ENCODE measurements around the gene PRSS1. TPM values are rescaled to one million over a fixed set of nuclear protein-coding genes. Genes with fewer than 3 reads are reported as not detected.
"Not testable (repeated sequence)": the region's sequence is repeated elsewhere in the genome, so short reads cannot be mapped to it uniquely, and the experiment has no call there.

The PRSS1 gene
- polyA plus RNA-seq, 3 donors: not detected

DNA sequence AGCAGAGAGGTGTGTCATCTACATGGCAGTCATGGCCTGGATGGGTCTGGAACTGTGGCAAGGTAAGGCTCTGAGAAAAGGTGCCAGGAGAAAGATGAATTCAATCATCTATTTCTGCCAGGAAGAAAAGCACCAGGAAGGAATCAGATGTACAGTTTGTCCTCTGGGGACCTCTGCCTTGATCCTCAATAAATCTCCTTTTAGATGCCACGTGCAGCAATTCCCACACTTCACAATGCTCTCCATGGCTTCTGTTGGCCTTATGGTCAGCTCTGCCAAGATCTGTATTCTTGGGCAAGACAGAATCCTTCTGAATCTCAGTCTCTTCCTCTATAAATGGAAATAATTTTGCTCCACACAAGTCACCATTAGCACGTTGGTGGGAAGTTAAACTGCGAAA lies 19.6 kb downstream of the PRSS1 start:
- DNase-seq (ENCODE audit: extremely low read depth in 1 of 11, low read depth in 9 of 11, low spot score in 4 of 11): not testable (repeated sequence)

DNA sequence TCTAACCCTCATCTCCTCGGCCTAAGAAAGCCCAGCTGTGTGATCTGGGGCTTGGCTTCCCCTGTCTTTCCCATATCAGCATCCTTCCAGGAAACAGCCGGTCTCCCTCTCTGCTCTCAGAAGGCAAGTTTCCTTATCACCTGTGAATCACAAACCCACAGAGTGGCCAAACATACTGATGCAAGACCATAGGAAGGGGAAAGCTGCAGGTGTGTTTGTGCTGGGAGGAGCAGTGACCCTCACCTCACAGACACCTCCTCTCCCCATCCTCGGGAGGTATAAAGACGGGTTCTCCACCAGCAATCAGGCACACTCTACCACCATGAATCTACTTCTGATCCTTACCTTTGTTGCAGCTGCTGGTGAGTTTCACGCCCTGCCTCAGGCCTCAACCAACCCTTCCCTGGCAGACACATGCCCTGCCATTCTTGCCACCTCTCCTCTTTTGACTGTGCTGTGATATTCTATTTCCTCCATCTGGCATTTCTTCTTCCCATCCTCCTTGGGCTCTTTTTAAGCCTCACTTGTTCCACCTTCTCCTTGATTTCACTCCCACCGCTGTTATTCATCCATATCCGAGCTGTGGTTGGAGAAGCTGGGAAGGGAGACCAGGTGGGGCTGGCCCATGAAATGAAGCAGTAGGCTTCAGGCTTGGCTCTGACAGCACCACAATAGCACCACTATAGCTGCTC lies 21.5 kb downstream of the PRSS1 start, which contains the start of gene PRSS2:
Gene PRSS2 (plus strand): TSS at position 310 of the 692 bp plus-strand sequence. CDS start 13 bp downstream, at position 323.
- DNase-seq (ENCODE audit: extremely low read depth in 1 of 11, low read depth in 9 of 11, low spot score in 4 of 11): no peak

DNA sequence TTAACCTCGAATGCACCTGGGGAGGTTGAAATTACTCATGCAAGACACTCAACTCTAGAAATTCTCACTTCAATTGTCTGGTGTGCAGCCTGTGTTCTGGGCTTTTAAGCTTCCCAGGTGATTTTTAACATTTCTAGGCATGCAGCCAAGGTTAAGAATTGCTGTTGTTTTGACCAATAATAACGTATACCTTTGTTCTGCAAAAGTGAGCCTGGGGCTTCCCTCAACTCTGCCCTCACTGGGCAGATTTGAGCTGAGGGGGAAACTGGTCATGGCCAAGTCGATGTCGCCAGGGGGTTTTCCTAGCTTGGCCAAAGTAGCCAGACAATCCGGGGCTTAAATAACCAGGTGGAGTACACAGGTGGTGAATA lies 22.1 kb downstream of the PRSS1 start:
- DNase-seq (ENCODE audit: extremely low read depth in 1 of 11, low read depth in 9 of 11, low spot score in 4 of 11): peak in 8 of 11 donors; percentile 2 to 31 (median 14)

DNA sequence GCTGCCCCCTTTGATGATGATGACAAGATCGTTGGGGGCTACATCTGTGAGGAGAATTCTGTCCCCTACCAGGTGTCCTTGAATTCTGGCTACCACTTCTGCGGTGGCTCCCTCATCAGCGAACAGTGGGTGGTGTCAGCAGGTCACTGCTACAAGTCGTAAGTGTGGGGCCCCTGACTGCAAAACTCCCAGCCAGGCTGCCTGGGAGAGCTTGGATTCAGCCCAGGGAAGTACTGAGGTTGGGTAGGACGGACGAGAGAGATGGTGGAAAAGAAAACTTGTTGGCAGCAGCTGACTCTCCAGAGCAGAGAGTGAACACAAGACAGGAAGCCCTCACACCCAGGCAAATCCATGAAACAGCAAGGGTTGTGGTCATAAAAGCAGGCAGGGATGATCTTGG lies 22.8 kb downstream of the PRSS1 start:
- no peak for DNase-seq (ENCODE audit: extremely low read depth in 1 of 11, low read depth in 9 of 11, low spot score in 4 of 11)

DNA sequence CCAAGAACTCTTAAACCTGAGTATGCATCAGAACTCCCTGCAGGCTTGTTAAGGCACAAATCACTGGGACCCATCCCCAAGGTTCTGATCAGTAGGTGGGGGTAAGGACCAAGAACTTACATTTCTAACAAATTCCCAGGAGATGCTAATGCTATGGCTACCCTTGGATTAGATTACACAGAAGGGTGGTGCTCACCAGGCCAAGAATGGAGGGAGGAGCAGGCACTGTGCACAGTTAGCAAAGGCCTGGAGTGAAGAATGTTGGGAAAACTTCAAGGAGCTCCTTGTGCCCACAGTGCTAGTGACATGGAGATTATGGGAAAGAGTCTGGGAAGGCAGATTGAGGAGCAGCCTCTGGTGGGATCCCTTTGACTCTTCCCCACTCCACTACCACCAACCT lies 23.4 kb downstream of the PRSS1 start:
- DNase-seq (ENCODE audit: extremely low read depth in 1 of 11, low read depth in 9 of 11, low spot score in 4 of 11): no peak

DNA sequence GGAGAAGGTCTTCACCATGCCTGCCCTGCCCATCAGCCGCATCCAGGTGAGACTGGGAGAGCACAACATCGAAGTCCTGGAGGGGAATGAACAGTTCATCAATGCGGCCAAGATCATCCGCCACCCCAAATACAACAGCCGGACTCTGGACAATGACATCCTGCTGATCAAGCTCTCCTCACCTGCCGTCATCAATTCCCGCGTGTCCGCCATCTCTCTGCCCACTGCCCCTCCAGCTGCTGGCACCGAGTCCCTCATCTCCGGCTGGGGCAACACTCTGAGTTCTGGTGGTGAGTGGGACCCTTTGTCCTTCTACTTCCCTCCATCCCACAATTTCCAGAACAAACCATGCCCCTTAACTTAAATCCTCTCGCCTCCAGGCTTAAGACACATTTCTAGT lies 24.0 kb downstream of the PRSS1 start:
- no peak for DNase-seq (ENCODE audit: extremely low read depth in 1 of 11, low read depth in 9 of 11, low spot score in 4 of 11)

DNA sequence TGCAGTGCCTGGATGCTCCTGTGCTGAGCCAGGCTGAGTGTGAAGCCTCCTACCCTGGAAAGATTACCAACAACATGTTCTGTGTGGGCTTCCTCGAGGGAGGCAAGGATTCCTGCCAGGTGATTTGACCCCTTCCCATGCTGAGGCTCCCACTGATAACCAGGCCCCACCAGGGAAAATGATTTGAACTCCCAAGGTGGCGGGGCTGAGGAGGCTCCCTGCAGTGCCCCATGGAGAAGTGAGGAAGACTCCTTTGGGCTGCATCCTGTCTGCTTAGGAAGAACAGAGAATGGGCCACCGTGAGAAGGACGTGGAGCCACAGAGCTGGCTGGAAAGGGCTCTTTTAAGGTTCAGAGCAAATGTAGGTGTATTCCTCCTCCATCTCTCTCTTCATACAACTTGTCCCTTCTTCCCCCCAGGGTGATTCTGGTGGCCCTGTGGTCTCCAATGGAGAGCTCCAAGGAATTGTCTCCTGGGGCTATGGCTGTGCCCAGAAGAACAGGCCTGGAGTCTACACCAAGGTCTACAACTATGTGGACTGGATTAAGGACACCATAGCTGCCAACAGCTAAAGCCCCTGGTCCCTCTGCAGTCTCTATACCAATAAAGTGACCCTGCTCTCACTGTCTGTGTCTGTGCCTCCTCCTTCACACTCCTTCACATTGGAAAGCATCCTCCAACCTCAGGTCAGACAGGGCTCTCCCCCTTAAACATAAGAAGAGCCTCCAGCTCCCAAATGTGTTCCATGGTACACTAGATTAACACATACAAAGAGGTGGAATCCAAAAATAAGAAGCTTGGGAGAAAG lies 24.9 kb downstream of the PRSS1 start:
- DNase-seq (ENCODE audit: extremely low read depth in 1 of 11, low read depth in 9 of 11, low spot score in 4 of 11): no peak

DNA sequence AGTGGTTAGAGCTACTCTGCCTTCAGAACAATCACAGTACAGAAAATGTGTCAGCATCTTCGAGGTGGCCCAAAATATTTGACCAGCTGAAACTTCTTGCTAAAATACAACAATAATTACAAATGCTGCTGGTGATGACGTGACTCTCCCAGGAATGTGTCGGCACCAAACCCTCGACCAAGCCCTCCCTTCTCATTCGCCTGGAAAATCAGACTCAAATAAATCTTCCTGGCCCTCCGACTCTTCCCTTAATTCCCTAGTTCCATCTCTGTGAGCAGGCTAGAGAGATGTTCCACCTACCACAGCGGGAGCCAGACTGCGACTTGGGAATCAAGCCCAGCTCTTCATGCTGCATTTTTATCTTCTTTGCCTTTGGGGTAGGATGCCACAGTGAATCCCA lies 25.6 kb downstream of the PRSS1 start:
- no peak for DNase-seq (ENCODE audit: extremely low read depth in 1 of 11, low read depth in 9 of 11, low spot score in 4 of 11)

DNA sequence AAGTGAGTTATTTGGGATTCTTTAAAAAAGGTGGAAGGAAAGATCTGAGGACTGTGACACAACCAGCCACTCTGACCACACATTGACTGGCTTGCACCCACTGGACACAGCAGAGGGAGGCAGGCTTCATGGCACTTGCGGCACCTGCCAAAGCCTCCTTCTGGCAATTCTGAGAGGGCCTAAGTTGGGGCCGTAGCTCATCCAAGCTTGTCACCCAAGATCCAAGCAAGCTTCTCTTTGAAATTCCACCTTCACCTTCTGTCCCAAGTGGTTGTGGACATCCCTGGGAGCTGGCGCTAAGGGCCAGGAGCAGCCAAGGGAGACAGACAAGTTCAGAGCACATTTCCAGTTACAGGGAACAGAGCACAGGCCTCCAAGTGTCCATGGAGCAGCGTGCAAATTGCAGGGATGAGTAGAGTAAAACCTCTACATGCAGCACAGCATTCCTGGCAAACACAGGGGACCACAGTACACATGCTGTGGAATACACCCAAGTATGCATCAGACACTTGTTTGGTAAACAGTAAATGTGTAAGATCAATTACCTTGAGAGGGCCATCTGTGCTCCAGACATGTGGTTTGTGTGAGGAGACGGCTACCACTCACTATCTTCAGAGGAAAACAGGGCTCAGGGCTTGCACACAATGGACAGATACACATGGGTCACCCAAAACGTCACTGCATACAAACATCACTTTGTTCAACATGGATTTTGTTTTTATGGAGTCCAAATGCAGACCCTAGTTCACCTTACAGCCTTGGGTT lies 26.3 kb downstream of the PRSS1 start:
- DNase-seq (ENCODE audit: extremely low read depth in 1 of 11, low read depth in 9 of 11, low spot score in 4 of 11): not testable (repeated sequence)

DNA sequence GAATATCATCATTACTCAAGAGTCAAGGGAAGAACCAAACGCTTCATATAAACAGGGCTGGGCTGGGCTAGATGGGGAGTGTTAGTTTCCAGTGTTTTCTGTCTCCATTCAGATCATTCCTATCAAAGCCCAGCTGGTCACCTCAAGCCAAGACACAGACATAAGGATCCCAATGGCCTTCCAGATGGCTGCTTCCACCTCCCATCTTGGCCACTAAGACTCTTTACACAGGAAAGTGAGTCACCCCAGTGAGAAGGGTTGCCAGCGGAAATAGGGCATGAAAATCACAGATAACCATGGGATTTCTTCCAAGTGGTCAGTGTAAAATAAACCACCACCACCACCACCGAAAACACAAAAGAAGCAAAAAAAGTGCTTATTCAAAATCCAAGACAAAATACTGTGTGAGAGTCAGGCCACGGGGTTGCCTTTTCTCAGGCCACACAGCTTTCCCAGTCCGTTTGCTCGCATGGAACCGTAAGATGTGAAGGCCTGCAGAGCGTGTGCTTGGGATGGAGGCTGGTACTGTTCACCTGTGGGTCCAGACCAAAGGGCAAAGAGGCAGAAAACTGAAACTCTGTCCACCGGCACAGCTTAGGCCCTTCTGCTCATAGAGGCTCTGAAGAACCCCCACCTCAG lies 27.1 kb downstream of the PRSS1 start:
- DNase-seq (ENCODE audit: extremely low read depth in 1 of 11, low read depth in 9 of 11, low spot score in 4 of 11): no peak

DNA sequence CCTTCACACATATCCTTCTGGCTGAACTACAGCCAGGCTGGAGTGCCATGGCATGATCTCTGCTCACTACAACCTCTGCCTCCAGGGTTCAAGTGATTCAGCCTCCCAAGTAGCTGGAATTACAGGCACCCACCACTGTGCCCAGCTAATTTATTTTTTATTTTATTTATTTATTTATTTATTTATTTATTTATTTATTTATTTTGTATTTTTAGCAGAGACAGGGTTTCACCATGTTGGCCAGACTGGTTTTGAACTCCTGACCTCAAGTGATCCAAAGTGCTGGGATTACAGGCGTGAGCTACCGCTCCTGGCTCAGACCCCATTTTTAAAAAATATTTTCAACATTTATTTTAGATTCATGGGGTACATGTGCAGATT lies 27.6 kb downstream of the PRSS1 start:
- DNase-seq (ENCODE audit: extremely low read depth in 1 of 11, low read depth in 9 of 11, low spot score in 4 of 11): not testable (repeated sequence)

DNA sequence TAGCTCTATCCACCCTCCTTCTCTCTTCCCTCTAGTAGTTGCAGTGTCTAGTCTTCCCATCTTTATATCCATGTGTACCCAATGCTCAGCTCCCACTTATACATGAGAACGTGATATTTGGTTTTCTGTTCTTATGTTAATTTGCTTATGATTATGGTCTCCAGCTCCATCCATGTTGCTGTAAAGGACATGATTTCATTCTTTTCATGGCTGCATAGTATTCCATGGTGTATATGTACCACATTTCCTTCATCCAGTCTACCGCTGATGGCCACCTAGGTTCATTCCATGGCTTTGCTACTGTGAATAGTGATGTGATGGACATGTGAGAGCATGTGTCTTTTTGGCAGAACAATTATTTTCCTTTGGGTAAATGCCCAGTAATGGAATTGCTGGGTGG lies 28.0 kb downstream of the PRSS1 start:
- no peak for DNase-seq (ENCODE audit: extremely low read depth in 1 of 11, low read depth in 9 of 11, low spot score in 4 of 11)

DNA sequence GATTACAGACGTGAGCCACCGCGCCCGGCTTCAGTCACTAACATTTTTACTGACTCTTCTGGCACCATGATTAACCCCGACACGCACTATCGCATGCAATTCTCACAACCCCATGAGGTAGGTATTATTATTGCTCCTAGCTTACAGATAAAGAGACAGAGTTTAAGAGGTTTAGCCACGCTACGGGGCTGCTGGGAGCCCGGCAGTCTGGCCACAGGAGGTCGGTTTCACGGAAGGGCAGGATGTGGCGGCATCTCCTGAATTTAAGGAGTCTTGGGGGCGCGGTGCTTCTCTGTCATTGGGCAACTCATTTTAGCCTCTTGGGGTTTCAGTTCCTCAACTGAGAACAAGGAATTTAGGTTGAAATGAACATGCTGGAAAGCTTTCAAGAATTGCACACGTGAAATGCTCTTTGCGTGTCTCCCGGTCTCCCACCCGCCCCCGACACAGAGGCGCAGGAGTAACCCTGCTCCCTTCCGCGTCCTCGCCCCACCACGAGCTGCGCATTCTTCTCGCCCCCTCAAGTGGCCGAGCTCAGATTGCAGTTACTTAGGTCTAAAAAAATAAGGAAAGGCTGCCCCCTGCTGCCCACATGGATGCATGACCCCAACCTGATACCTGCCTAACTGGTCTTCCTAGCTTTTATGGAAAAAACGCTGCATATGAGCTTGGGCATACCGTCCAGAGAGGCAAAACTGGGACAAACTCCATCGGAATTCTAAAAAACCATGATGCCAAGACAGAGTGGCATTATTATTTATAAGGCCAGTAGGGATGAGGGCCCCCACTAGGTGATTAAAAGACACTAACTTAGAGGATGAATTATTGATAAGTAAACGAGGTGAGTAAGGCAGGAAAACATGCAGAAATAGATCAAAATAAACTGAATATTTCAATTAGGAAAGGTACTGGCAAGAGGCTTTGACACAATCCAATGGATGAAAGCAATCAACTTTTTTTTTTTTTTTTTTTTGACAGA lies 33.9 kb downstream of the PRSS1 start:
- peak; percentile 75 to 88 (median 80) for DNase-seq (ENCODE audit: extremely low read depth in 1 of 11, low read depth in 9 of 11, low spot score in 4 of 11)

DNA sequence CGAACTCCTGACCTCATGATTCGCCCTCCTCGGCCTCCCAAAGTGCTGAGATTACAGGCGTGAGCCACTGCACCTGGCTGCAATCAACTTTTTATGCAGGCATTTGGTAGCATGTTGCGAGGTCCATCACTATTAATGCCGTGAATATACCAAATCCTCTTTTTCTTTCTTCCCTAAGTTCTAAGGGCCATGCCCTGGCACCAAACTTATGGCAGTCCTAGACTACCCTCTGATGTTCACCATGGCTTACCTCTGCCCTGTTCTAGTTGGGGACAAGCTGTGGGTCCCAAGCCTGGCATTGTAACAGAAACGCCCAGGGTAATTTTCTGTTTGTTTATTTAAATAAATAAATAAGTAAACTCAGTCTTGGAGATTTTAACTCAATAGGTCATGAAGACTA lies 34.8 kb downstream of the PRSS1 start:
- DNase-seq (ENCODE audit: extremely low read depth in 1 of 11, low read depth in 9 of 11, low spot score in 4 of 11): no peak

DNA sequence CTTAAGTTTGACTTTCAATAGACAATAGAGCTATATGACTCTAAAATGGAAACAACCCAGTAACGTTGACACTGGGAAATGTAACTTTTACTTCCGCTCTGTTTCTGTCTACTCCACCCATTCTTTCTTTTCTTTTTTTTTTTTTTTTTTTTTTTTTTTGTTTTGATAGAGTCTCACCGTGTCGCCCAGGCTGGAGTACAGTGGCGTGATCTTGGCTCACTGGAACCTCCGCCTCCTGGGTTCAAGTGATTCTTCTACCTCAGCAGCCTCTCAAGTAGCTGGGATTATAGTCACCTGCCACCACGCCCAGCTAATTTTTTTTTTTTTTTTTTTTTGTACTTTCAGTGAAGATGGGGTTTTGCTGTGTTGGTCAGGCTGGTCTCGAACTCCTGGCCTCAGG lies 35.4 kb downstream of the PRSS1 start:
- DNase-seq (ENCODE audit: extremely low read depth in 1 of 11, low read depth in 9 of 11, low spot score in 4 of 11): no peak

DNA sequence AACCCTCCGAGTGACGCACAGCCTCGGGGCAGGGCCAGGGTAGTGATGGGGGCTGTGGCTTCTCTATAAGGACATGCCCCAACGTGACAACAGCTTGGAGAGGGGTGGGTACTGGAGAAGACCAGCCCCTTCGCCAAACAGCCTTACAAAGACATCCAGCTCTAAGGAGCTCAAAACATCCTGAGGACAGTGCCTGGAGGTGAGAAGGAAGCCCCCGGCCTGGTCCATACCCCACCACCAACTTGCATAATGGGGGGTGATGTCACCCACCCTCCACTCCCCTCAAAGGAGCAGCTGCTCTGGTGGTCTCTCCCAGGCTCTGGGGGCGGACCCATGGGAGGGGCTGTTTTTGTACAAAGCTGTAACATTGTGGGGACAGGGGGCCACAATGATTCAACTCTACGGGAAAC lies 36.6 kb downstream of the PRSS1 start:
- DNase-seq (ENCODE audit: extremely low read depth in 1 of 11, low read depth in 9 of 11, low spot score in 4 of 11): no peak

DNA sequence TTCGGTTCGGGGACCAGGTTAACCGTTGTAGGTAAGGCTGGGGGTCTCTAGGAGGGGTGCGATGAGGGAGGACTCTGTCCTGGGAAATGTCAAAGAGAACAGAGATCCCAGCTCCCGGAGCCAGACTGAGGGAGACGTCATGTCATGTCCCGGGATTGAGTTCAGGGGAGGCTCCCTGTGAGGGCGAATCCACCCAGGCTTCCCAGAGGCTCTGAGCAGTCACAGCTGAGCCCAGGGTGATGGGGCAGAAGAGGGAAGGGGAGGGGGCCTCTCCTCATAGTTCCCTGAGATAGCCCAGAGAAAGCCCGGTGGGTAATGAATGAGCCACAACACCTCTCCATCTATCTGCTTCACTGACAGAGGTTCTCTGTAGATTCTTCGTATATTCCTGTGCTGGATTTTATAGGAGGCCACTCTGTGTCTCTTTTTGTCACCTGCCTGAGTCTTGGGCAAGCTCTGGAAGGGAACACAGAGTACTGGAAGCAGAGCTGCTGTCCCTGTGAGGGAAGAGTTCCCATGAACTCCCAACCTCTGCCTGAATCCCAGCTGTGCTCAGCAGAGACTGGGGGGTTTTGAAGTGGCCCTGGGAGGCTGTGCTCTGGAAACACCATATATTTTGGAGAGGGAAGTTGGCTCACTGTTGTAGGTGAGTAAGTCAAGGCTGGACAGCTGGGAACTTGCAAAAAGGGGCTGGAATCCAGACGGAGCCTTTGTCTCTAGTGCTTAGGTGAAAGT lies 37.9 kb downstream of the PRSS1 start:
- DNase-seq (ENCODE audit: extremely low read depth in 1 of 11, low read depth in 9 of 11, low spot score in 4 of 11): no peak

DNA sequence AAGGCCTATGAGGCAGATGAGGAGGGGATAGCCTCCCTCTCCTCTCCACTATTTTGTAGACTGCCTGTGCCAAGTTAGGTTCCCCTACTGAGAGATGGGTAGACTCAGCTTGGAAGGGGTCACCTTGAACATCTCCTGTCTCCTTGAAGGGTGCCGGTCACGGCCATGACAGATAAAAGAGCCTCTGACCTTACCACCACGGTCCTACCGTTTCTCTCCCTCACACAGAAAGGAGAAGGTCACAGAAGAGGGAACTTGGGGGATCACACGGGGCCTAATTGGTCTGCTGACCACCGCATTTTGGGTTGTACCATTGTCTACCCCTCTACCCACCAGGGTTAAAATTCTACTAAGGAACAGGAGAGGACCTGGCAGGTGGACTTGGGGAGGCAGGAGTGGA lies 38.5 kb downstream of the PRSS1 start:
- DNase-seq (ENCODE audit: extremely low read depth in 1 of 11, low read depth in 9 of 11, low spot score in 4 of 11): no peak

Measured in renal cortex interstitium (tissue), 11 donors.